Activated CD4-positive, alpha-beta T cell treated with anti-CD3 and anti-CD28 coated beads, Interleukin-2, amount 10 ng/mL, durations not matched to agents 7 days and 5 days (primary cell): ENCODE measurements around the gene CACNG4. TPM values are rescaled to one million over a fixed set of nuclear protein-coding genes. Genes with fewer than 3 reads are reported as not detected.

Experiments
- CTCF ChIA-PET: fragments of 350-600 bp; sonication (Branson Sonifier 250); formaldehyde crosslinking; loops from one replicate; lab custom pipeline; 2021; ENCODE audit warnings: antibody characterized with exemption; lab: Charles Lee
- POLR2A ChIA-PET: fragments of 350-600 bp; sonication (Branson Sonifier 250); formaldehyde crosslinking; loops from one replicate; lab custom pipeline; 2021; ENCODE audit warnings: antibody characterized with exemption; lab: Charles Lee
- DNase-seq: peaks from one replicate; pipeline ENCODE4 v3.0.0-alpha.2; 2020
- H3K27ac Mint-ChIP-seq: one replicate; pipeline ENCODE4 v1.8.0; 2021; ENCODE audit warnings: mild to moderate bottlenecking, moderate library complexity, mixed read lengths
- H3K27me3 Mint-ChIP-seq: one replicate; pipeline ENCODE4 v1.8.0; 2021; ENCODE audit warnings: mixed read lengths
- H3K36me3 Mint-ChIP-seq: one replicate; pipeline ENCODE4 v1.8.0; 2021; ENCODE audit warnings: low read depth, mixed read lengths
- H3K4me1 Mint-ChIP-seq: one replicate; pipeline ENCODE4 v1.8.0; 2021; ENCODE audit warnings: mixed read lengths
- H3K4me3 Mint-ChIP-seq: one replicate; pipeline ENCODE4 v1.8.0; 2021; ENCODE audit warnings: mild to moderate bottlenecking, moderate library complexity, mixed read lengths
- H3K9me3 Mint-ChIP-seq: one replicate; pipeline ENCODE4 v1.8.0; 2021; ENCODE audit warnings: mixed read lengths
- total RNA-seq, 2 experiments: library from RNA; stranded (reverse); gene quantifications; one replicate each; pipeline ENCODE4 v1.2.3, GENCODE V29; 2021

Gene CACNG4
- total RNA-seq, 2 experiments from 2014 or later, result not detected

DNA sequence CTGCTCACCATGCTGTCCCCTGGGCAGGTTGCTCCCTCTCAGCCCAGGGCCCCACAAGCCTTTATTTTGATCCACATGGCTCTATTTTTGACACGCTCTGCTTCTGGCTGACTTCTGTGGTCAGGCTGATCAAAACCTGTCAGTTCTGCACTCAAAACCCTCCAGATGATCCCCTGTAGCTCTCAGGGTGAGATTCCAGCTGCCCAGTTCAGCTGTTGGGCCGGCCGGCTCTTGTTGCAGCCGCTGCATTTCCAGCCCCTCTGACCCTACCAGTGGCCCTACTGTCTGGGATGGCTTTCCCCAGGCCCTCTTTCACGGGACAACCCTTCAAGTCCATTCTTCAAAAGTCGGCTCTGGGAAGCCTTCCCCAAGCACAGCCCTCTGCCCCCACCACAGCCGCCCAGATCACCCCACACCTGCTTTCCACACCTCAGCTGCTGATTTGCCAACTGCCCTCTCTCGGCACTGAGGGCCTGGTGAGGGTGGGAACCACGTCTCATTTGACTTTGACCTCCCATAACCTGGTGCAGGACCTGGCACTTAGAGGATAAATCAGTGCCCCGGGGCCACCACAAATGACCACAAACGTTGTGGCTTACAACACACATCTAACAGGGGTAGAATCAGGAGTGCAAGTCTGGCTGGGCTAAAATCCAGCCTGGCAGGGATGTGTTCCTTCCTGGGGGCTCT, 16.3 kb upstream of the CACNG4 start:
- POLR2A ChIA-PET, result no interaction called here
- Mint-ChIP-seq H3K36me3 (no peaks in the 10 kb centered on the region), H3K4me1 (no peaks in the 10 kb centered on the region), H3K27me3 (peaks cover 44% of the 10 kb centered on the region), H3K9me3 (no peaks in the 10 kb centered on the region), H3K4me3 (no peak overlapping the region), H3K27ac (no peak overlapping the region)
- no peak for DNase-seq
- CTCF ChIA-PET, result no interaction called here

DNA sequence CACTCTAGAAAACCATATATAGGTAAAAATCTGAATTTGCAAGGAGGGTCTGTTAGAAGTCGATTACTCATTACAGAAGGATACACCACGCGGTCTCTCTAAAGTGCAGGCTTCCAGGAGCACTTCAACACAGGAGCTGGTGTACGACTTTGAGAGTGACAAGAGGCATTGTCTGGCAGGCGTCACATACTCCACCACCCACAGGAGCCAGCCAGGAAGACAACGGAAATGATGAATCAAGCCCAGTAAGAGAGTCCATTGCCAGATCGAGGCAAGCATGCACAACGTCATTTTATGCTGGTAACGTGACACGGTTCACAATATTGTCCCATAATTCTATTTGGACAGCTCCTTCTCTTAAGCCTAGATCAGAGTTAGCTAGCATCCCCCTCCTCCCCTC, 15.0 kb upstream of the CACNG4 start:
- no peaks in the 10 kb centered on the region for H3K36me3 Mint-ChIP-seq
- peaks cover 35% of the 10 kb centered on the region for H3K27me3 Mint-ChIP-seq
- CTCF ChIA-PET, result no interaction called here
- no peak overlapping the region for H3K4me3 Mint-ChIP-seq
- no peaks in the 10 kb centered on the region for H3K9me3 Mint-ChIP-seq
- POLR2A ChIA-PET, result no interaction called here
- no peak overlapping the region for H3K27ac Mint-ChIP-seq
- no peak for DNase-seq
- H3K4me1 Mint-ChIP-seq, result no peaks in the 10 kb centered on the region

DNA sequence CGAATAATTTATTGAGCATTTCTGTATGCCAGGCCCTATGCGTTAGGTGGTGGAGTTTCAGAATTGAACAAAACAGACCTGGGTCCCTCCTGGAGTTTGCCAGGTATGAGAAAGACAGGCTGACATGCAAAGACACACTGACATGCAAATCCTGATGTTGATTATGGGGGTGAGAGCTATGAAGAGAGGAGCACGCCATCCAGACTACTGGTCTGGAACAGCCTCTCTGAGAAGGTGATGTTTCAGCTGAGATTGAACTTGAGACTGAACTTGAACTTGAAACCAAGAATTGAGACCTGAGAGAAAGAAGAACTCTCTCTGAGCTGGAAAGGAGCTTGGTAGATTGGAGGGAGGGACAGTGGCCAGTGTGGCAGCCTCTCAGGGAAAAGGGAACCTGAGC, 14.2 kb upstream of the CACNG4 start:
- ChIA-PET CTCF (no interaction called here), POLR2A (no interaction called here)
- H3K27me3 Mint-ChIP-seq, result peaks cover 26% of the 10 kb centered on the region
- no peak for DNase-seq
- H3K4me3 Mint-ChIP-seq, result no peak overlapping the region
- H3K27ac Mint-ChIP-seq, result no peak overlapping the region
- H3K36me3 Mint-ChIP-seq, result no peaks in the 10 kb centered on the region
- H3K9me3 Mint-ChIP-seq, result no peaks in the 10 kb centered on the region
- H3K4me1 Mint-ChIP-seq, result no peaks in the 10 kb centered on the region

DNA sequence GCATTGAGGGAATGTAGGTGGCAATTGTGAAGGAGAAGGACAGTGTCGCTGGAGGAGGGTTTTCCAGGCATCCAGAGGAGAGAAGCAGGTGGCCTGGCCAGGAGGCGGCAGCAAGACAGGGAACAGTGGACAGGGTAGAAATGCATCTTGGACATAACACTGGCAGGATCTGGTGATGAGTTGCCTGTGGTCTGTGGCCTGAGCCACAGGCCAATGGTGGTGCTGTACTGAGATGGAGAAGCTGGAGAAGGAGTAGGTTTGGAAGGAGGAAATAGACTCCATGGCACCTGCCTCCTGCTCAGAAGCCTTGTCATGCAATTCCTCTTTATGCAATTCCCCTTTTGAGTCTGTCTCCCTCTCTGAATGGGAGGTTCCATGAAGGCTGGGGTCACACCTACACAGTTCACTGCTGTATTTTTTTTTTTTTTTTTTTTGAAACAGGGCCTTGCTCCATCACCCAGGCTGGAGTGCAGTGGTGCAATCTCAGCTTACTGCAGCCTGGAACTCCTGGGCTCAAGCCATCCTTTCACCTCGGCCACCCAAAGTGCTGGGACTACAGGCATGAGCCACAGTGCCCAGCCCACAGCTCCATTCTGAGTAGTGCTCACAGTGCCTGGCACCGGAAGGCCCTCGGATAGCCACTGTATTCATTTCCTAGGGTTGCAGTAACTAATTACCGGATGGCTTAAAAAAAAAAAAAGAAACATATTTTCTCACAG, 13.5 kb upstream of the CACNG4 start:
- no peak overlapping the region for H3K4me3 Mint-ChIP-seq
- no peaks in the 10 kb centered on the region for H3K36me3 Mint-ChIP-seq
- H3K9me3 Mint-ChIP-seq, result no peaks in the 10 kb centered on the region
- ChIA-PET POLR2A (no interaction called here), CTCF (interaction anchor here (0.6 kb wide), 2 partner anchors 9 to 31 kb away, joined by 3 to 4 read pairs; no protein-coding TSS in a partner anchor)
- no peaks in the 10 kb centered on the region for H3K4me1 Mint-ChIP-seq
- no peak overlapping the region for H3K27ac Mint-ChIP-seq
- H3K27me3 Mint-ChIP-seq, result peaks cover 19% of the 10 kb centered on the region
- DNase-seq, result no peak

DNA sequence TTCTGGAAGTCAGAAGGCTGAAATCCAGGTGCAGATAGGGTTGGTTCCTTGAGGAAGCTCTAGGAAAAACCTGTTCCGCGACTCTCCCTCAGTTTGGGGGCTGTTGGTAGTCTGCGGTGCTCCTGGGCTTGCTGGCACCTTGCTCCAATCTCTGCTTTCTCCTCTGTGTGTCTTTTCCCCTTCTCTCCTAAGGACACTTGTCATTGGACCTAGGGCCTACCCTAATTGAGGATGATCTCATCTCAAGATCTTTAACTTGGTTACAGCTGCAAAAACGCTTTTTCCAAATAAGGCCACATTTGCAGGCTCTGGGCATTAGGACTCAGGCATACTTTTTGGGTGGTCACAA, 12.9 kb upstream of the CACNG4 start:
- POLR2A ChIA-PET, result no interaction called here
- Mint-ChIP-seq H3K36me3 (no peaks in the 10 kb centered on the region), H3K9me3 (no peaks in the 10 kb centered on the region), H3K4me1 (no peaks in the 10 kb centered on the region), H3K27me3 (peaks cover 14% of the 10 kb centered on the region), H3K27ac (no peak overlapping the region), H3K4me3 (no peak overlapping the region)
- no peak for DNase-seq
- CTCF ChIA-PET, result interaction anchor here (0.6 kb wide), 2 partner anchors 8 to 30 kb away, joined by 3 to 4 read pairs; no protein-coding TSS in a partner anchor

DNA sequence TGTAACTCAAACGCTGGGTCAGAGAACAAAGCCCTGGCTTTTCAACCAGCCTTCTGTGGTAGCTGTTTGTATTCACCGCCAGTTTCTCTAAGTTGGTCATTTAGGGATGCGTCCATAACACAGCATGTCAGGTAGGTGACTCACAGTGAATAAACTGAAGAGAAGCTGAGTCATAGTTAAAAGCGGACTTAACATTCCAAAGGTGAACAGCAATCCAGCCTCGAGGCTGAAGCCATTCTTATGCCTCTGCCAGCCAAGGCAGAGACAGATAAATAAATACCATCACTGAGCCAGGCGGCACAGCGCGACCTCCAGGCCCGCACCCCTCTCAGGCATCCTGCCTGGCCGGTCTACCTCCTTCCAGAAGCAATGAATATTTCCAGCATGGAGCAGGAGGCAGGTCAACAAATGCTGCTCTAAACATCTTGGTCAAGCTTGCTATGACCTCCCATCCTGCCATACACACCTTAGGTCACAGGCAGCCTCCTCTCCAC, 12.4 kb upstream of the CACNG4 start:
- H3K9me3 Mint-ChIP-seq, result no peaks in the 10 kb centered on the region
- DNase-seq, result no peak
- H3K27me3 Mint-ChIP-seq, result peaks cover 10% of the 10 kb centered on the region
- H3K27ac Mint-ChIP-seq, result no peak overlapping the region
- H3K4me3 Mint-ChIP-seq, result no peak overlapping the region
- CTCF ChIA-PET, result interaction anchor here (0.6 kb wide), 2 partner anchors 8 to 30 kb away, joined by 3 to 4 read pairs; no protein-coding TSS in a partner anchor
- POLR2A ChIA-PET, result no interaction called here
- H3K36me3 Mint-ChIP-seq, result no peaks in the 10 kb centered on the region
- no peaks in the 10 kb centered on the region for H3K4me1 Mint-ChIP-seq

DNA sequence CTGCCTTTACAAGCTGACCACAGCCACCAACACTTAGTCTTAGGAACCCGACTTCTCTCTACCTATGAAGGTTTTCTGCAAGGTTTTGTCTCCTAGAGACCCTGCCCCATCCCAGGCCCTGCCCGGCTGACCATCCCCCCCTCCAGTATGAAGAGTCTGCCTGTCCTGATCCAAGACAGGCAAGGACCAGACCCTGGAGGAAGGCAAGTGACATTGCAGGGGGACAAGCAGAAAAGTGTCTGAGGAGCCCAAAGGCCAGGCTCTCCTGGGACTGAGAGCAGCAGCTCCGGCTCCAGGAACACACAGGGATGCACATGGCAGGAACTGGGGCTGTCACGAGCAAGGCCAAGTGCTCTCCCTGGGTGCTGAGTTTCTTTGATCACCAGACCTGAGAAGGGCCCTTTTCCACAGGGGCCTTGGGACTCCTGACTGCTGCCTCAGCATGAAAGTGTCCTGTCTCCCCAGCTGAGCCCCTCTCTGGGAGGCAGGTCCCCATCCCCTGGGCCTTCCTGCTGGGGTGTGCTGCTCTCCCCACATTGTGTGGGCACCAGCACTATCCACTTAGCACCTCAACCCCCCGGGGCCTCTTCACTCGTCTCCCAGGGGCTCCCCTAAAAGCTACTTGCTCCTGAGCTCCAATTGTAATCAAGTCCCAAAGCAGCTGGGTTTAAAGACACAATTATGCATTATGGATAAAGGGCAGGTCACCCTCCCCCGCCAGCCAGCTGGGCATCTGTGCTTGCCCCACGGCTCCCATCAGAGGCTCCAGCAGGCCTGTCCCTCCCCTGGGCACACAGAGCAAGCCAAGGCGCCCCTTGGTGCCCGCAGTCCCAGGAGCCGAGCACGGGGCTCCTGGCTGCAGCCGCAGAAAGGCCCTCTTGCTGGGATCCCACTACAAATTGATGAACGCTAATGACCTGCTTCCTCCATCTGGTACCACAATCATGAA, 11.6 kb upstream of the CACNG4 start:
- peaks cover 10% of the 10 kb centered on the region for H3K27me3 Mint-ChIP-seq
- no peak overlapping the region for H3K4me3 Mint-ChIP-seq
- H3K4me1 Mint-ChIP-seq, result no peaks in the 10 kb centered on the region
- no peaks in the 10 kb centered on the region for H3K9me3 Mint-ChIP-seq
- no peak for DNase-seq
- H3K36me3 Mint-ChIP-seq, result no peaks in the 10 kb centered on the region
- ChIA-PET POLR2A (no interaction called here), CTCF (no interaction called here)
- no peak overlapping the region for H3K27ac Mint-ChIP-seq

DNA sequence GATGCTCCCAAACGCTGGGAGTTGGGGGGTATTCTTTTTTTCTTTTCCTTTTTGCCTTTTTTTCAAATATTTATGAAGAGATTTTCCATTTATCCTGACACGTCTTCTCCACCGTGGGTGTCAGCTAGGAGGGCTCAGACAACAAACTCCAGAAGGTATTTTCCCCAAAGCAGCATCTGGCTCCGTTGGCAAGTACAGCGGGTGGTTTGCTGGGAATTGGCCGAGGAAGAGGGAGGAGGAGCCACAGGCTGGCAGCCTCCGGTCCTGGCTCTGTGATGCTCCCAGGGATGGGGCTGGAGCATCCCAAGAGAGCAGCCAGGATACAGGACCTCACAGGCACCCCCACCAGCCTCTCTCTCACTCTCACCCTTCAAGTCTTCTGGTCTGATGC, 10.9 kb upstream of the CACNG4 start:
- no peaks in the 10 kb centered on the region for H3K4me1 Mint-ChIP-seq
- ChIA-PET CTCF (no interaction called here), POLR2A (no interaction called here)
- DNase-seq, result no peak
- no peak overlapping the region for H3K4me3 Mint-ChIP-seq
- H3K9me3 Mint-ChIP-seq, result no peaks in the 10 kb centered on the region
- H3K27me3 Mint-ChIP-seq, result peaks cover 10% of the 10 kb centered on the region
- no peak overlapping the region for H3K27ac Mint-ChIP-seq
- H3K36me3 Mint-ChIP-seq, result no peaks in the 10 kb centered on the region

DNA sequence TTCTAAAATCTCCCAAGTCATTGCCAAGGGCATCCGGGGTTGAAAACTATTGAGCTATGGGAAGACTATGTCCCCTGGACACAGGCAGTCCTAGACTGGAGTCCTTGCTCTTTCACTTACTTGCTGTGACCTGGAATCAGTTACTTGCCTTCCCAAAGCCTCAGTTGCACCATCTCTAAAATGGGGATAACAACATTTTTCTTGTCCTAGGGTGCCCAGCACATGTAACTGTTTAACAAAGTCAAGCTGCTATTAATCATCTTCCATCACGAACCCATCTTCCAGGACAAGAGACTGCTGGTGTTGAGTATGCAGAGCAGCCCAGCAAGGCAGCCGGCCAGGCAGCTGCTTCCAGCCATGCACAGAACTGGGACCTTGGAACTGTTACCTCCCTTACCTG, 9.9 kb upstream of the CACNG4 start:
- Mint-ChIP-seq H3K27me3 (peaks cover 10% of the 10 kb centered on the region), H3K27ac (no peak overlapping the region), H3K4me3 (no peak overlapping the region), H3K4me1 (no peaks in the 10 kb centered on the region), H3K36me3 (no peaks in the 10 kb centered on the region), H3K9me3 (no peaks in the 10 kb centered on the region)
- ChIA-PET CTCF (no interaction called here), POLR2A (no interaction called here)
- no peak for DNase-seq

DNA sequence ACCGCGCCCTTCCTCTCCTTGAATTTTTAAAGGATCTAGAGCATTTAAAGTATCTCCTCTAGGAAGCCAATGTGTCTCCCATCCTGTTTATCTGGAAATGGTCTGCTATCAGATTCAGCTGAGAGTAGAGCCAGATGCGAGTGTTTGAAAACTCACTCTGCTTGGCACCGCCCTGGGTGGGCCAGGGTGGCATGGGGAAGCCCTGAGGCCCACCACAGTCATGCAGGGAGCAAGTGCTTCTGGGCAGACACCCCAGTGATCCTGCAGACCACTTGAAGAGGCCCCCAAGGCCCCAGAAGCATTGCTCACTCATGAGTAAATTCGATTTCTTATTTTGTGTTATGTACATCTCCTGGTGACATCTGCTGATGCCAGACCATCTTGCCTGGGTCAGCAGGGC, 8.7 kb upstream of the CACNG4 start:
- no peaks in the 10 kb centered on the region for H3K36me3 Mint-ChIP-seq
- POLR2A ChIA-PET, result no interaction called here
- DNase-seq, result no peak
- no peaks in the 10 kb centered on the region for H3K4me1 Mint-ChIP-seq
- CTCF ChIA-PET, result interaction anchor here (0.6 kb wide), 1 partner anchor 10 kb away, joined by 4 read pairs; no protein-coding TSS in a partner anchor
- H3K27ac Mint-ChIP-seq, result peak overlapping the region; percentile 9
- no peaks in the 10 kb centered on the region for H3K9me3 Mint-ChIP-seq
- no peak overlapping the region for H3K4me3 Mint-ChIP-seq
- peaks cover 4% of the 10 kb centered on the region for H3K27me3 Mint-ChIP-seq

DNA sequence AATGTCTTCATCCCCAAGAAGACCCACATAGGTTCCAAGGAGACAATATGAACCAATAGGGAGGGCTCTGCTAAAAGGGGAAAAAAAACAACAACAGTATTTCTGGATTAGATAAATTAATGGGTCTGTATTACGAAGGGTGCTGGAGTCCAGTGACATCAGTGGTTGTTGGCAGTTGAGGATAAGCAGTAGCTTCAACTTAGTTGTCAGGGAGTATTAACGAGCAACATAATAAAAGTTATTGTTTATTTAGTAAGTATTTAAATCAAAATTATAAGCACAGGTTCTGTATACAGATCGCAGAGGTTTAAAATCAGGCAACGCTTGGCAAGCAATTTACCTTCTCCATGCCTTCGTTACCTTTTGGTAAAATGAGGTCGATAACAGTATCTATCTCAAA, 7.6 kb upstream of the CACNG4 start:
- POLR2A ChIA-PET, result no interaction called here
- no peak for DNase-seq
- no peak overlapping the region for H3K27ac Mint-ChIP-seq
- H3K27me3 Mint-ChIP-seq, result peaks cover 5% of the 10 kb centered on the region
- CTCF ChIA-PET, result no interaction called here
- H3K36me3 Mint-ChIP-seq, result no peaks in the 10 kb centered on the region
- H3K4me3 Mint-ChIP-seq, result no peak overlapping the region
- H3K9me3 Mint-ChIP-seq, result no peaks in the 10 kb centered on the region
- H3K4me1 Mint-ChIP-seq, result no peaks in the 10 kb centered on the region

DNA sequence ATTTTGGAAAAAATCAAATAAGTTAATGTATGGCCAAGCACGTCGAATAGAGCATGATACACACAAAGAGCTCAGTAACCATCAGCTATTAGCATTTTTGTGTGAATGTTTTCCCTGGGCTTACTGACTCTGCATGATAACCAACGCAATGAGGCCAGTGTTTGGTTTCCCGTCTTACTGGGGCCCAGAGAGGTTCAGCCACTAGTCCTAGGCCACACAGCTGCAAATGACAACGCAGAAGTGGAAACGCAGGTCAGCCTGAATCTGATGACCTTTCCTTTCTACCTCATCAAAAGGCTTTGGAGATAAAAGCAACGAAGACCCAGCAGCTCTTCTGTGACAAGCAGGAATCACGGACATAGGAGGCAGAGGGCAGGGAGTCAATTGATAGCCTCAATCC, 7.2 kb upstream of the CACNG4 start:
- Mint-ChIP-seq H3K36me3 (no peaks in the 10 kb centered on the region), H3K4me1 (no peaks in the 10 kb centered on the region), H3K27me3 (peaks cover 9% of the 10 kb centered on the region), H3K27ac (no peak overlapping the region), H3K9me3 (no peaks in the 10 kb centered on the region), H3K4me3 (no peak overlapping the region)
- CTCF ChIA-PET, result no interaction called here
- POLR2A ChIA-PET, result no interaction called here
- no peak for DNase-seq
